IMR-90 (cell line): ENCODE results near the gene SIRT7. TPM values are rescaled to one million over a fixed set of nuclear protein-coding genes. Genes with fewer than 3 reads are reported as not detected.

Source experiments
- ATAC-seq: fragments of 200-7000 bp; cut with Tn5 transposase; 2 replicates; pipeline ENCODE4 v1.9.1; 2020; ENCODE audit warnings: low read depth, mild to moderate bottlenecking, moderate library complexity
- BruUV-seq: library from RNA; stranded (reverse); fragments of 400-500 nt; replicated peaks from 2 replicates; lab custom pipeline; 2021; lab: Mats Ljungman, UMichigan
- CTCF ChIA-PET: fragments of 300-600 bp; formaldehyde crosslinking; extraction: SDS; loops from one replicate; lab custom pipeline; 2021; ENCODE audit warnings: antibody characterized with exemption; lab: Yijun Ruan, JAX
- POLR2A ChIA-PET: fragments of 300-600 bp; sonication (Branson Sonifier 250); formaldehyde crosslinking; loops from one replicate; lab custom pipeline; 2022; ENCODE audit warnings: antibody characterized with exemption; ENCODE audit not compliant: unreplicated experiment; lab: Charles Lee
- DNase-seq: peaks from one replicate; pipeline ENCODE4 v3.0.0; 2013
- H2AFZ ChIP-seq: replicated peaks from 2 replicates; pipeline ENCODE3; 2013; ENCODE audit warnings: low read length, mild to moderate bottlenecking; ENCODE audit not compliant: poor library complexity
- H2AK5ac ChIP-seq: 2 replicates; pipeline ENCODE4 v1.6.1; 2013; ENCODE audit warnings: low read depth, low read length, inconsistent platforms
- H2AK9ac ChIP-seq: replicated peaks from 2 replicates; pipeline ENCODE3; 2013; ENCODE audit warnings: mild to moderate bottlenecking, low read depth, low read length, moderate library complexity; ENCODE audit not compliant: poor library complexity
- H2BK120ac ChIP-seq: 2 replicates; pipeline ENCODE4 v1.6.1; 2013; ENCODE audit warnings: low read depth, low read length, inconsistent platforms
- H2BK15ac ChIP-seq: 3 replicates; pipeline ENCODE4 v1.6.1; 2013; ENCODE audit warnings: low read depth, low read length, inconsistent platforms
- H2BK20ac ChIP-seq: 2 replicates; pipeline ENCODE4 v1.6.1; 2013; ENCODE audit warnings: low read depth, mild to moderate bottlenecking, inconsistent platforms, low read length, moderate library complexity
- H2BK5ac ChIP-seq: 2 replicates; pipeline ENCODE4 v1.6.1; 2013; ENCODE audit warnings: mild to moderate bottlenecking, low read depth, low read length, inconsistent platforms; ENCODE audit not compliant: poor library complexity, severe bottlenecking
- H3K14ac ChIP-seq: replicated peaks from 2 replicates; pipeline ENCODE4 v1.6.1; 2013; ENCODE audit warnings: low read depth, low read length, inconsistent platforms
- H3K18ac ChIP-seq: 2 replicates; pipeline ENCODE4 v1.6.1; 2013; ENCODE audit warnings: low read depth, low read length, control low read depth
- H3K23ac ChIP-seq: 2 replicates; pipeline ENCODE4 v1.6.1; 2013; ENCODE audit warnings: low read depth, low read length, inconsistent platforms
- H3K27ac ChIP-seq: 2 replicates; pipeline ENCODE4 v1.5.1; 2013; ENCODE audit warnings: mild to moderate bottlenecking, control low read depth, low read length; ENCODE audit not compliant: insufficient read depth
- H3K27me3 ChIP-seq: 2 replicates; pipeline ENCODE4 v1.6.1; 2013; ENCODE audit warnings: low read length; ENCODE audit not compliant: control insufficient read depth, insufficient read depth
- H3K36me3 ChIP-seq: 2 replicates; pipeline ENCODE4 v1.6.1; 2013; ENCODE audit warnings: low read length, mixed read lengths; ENCODE audit not compliant: control insufficient read depth, insufficient read depth
- H3K4ac ChIP-seq: 2 replicates; pipeline ENCODE4 v1.6.1; 2013; ENCODE audit warnings: low read depth, low read length, inconsistent platforms
- H3K4me1 ChIP-seq: 2 replicates; pipeline ENCODE4 v1.6.1; 2013; ENCODE audit warnings: low read length, mixed read lengths; ENCODE audit not compliant: control insufficient read depth, insufficient read depth
- H3K4me2 ChIP-seq: 2 replicates; pipeline ENCODE4 v1.6.1; 2013; ENCODE audit warnings: low read depth, mild to moderate bottlenecking, control low read depth, low read length, moderate library complexity
- H3K4me3 ChIP-seq: 2 replicates; pipeline ENCODE4 v1.5.1; 2013; ENCODE audit warnings: low read depth, mild to moderate bottlenecking, control low read depth, low read length, moderate library complexity; ENCODE audit not compliant: insufficient read depth
- H3K56ac ChIP-seq: 2 replicates; pipeline ENCODE4 v1.6.1; 2013; ENCODE audit warnings: low read length, inconsistent platforms; ENCODE audit not compliant: insufficient read depth; ENCODE audit errors: extremely low read depth
- H3K79me1 ChIP-seq, 2 experiments: 2 replicates each; pipeline ENCODE4 v1.6.1; 2013; ENCODE audit warnings: low read length in 2 of 2, inconsistent platforms in 1 of 2, low read depth in 1 of 2
- H3K9ac ChIP-seq: 2 replicates; pipeline ENCODE4 v1.6.1; 2013; ENCODE audit warnings: low read depth, low read length, control low read depth
- H3K9me1 ChIP-seq: 2 replicates; pipeline ENCODE4 v1.6.1; 2013; ENCODE audit warnings: low read length, inconsistent platforms; ENCODE audit not compliant: insufficient read depth
- H3K9me3 ChIP-seq: 2 replicates; pipeline ENCODE4 v1.6.1; 2013; ENCODE audit warnings: low read length; ENCODE audit not compliant: control insufficient read depth, insufficient read depth
- H4K20me1 ChIP-seq: 2 replicates; pipeline ENCODE4 v1.6.1; 2013; ENCODE audit warnings: low read length, inconsistent platforms; ENCODE audit not compliant: insufficient read depth
- H4K5ac ChIP-seq: 2 replicates; pipeline ENCODE4 v1.6.1; 2013; ENCODE audit warnings: mild to moderate bottlenecking, low read depth, low read length, control low read depth
- H4K8ac ChIP-seq, 2 experiments: 2 replicates each; pipeline ENCODE4 v1.6.1; 2013; ENCODE audit warnings: low read depth in 2 of 2, low read length in 2 of 2, control low read depth in 1 of 2, inconsistent platforms in 1 of 2
- H4K91ac ChIP-seq: 2 replicates; pipeline ENCODE4 v1.6.1; 2013; ENCODE audit warnings: low read depth, low read length, inconsistent platforms; ENCODE audit not compliant: insufficient read depth
- CEBPB ChIP-seq: IDR thresholded peaks from 2 replicates; pipeline ENCODE4 v1.6.1; 2012; ENCODE audit warnings: low read depth, low read length, improper control_type of control experiment
- POLR2A ChIP-seq: IDR thresholded peaks from 2 replicates; pipeline ENCODE4 v1.6.1; 2012; ENCODE audit warnings: mild to moderate bottlenecking, low read depth, low read length
- WGBS, 2 experiments: methylation state at CpG; one replicate each; pipeline versions ENCODE4 v1.1.5 to v1.1.7; 2013; ENCODE audit warnings: missing lambda C conversion rate in 2 of 2; ENCODE audit not compliant: insufficient read length in 1 of 2; ENCODE audit errors: extremely low coverage in 2 of 2; 5-methylcytosine and 5-hydroxymethylcytosine counted together
- dilution Hi-C: fragments of 300-500 bp; cut with HindIII; formaldehyde crosslinking; loops from one replicate; pipeline ENCODE4 v1.14.3; 2018; ENCODE audit warnings: low sequenced_read_pairs; ENCODE audit not compliant: unreplicated experiment
- in situ Hi-C: fragments of 300-500 bp; cut with MboI; formaldehyde crosslinking; loops from 3 replicates; pipeline ENCODE4 v1.14.3; 2019; ENCODE audit warnings: low sequenced_read_pairs, inconsistent platforms, mixed read lengths
- intact Hi-C: fragments of 100-400 bp; cut with micrococcal nuclease; formaldehyde crosslinking; loops from 2 replicates; pipeline ENCODE4 v1.10.0; 2022
- polyA plus RNA-seq, 3 experiments: library from polyadenylated mRNA; depleted of rRNA; stranded (reverse); fragments of >200 nt; gene quantifications; 2 replicates each; pipeline ENCODE4 v1.2.3, GENCODE V29; 2012; ENCODE audit warnings: low replicate concordance in 1 of 3
- total RNA-seq: library from RNA; depleted of rRNA; stranded (reverse); fragments of >200 nt; gene quantifications from 2 replicates; pipeline ENCODE4 v1.2.3, GENCODE V29; 2012

Gene SIRT7
- total and polyA plus RNA-seq, 2 of the 4 experiments (the other 2 are of a cell fraction), result 14.5 to 19.8 TPM

DNA sequence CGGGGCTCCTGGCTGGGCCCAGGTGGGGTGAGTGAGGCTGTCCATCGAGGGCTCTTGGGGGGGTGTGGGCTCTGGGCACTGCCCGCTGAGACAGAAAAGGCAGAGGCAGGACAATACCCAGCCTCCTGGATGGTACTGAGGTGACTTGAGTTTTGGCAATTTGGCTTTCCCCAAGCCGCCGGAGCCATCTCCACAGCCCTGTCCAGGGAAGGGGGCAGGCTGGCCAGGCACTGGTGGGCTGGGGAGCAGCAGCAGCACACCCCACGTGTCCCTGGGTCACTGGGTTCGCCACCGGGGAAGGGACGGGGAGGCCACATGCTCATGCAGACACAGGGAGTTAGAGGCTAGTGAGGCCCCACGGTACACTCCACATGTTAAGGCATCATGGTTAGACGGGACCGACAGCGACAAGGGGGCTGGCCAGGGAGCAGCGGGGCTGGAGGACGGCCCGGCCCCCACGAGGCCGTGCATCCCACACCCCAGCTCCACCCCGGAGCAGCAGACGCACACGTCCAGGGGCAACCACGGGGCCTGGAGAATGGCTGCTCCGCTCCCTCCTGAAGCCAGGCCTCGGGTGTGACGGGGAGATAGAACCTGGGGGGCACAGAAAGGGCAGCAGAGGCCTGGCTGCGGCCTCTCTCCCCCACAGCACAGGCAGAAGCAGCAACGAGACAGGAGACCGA is 49.8 kb downstream of the SIRT7 start:
- in situ Hi-C loops (no loop called here), dilution Hi-C loops (no loop called here), intact Hi-C loops (no loop called here)
- H2BK120ac ChIP-seq, result peak overlapping the region; percentile 42; the same call in 1 of the 2 replicates
- no peak overlapping the region for H3K4me3 ChIP-seq
- ChIA-PET POLR2A (no interaction called here), CTCF (no interaction called here)
- peak overlapping the region; percentile 98 for H2AK5ac ChIP-seq
- H3K4me2 ChIP-seq, result no peak overlapping the region
- peak overlapping the region; percentile 76 for H4K91ac ChIP-seq
- H4K5ac ChIP-seq, result peak overlapping the region; percentile 49
- peaks cover 55% of the 10 kb centered on the region for H4K20me1 ChIP-seq
- TF ChIP-seq POLR2A (peak; percentile 40), CEBPB (no peak)
- no peaks in the 10 kb centered on the region for H3K9me3 ChIP-seq
- H4K8ac ChIP-seq, result peak overlapping the region; percentile 39 to 71
- H3K9me1 ChIP-seq, result peaks cover 15% of the 10 kb centered on the region; the same call in 1 of the 2 replicates
- no peaks in the 10 kb centered on the region for H3K27me3 ChIP-seq
- peak overlapping the region; percentile 78 for H3K23ac ChIP-seq
- peaks cover 13 to 82% of the 10 kb centered on the region in 2 experiments; a peak in 3 of 4 replicates for H3K79me1 ChIP-seq
- H2BK15ac ChIP-seq, result no peak overlapping the region; the same call in 2 of the 3 replicates
- H3K14ac ChIP-seq, result 0 out of 2 replicates have a peak overlapping the region, but pooled peaks have one; percentile 68
- ATAC-seq (no peak), DNase-seq (no peak)
- no TSS peak for BruUV-seq
- H3K36me3 ChIP-seq, result peaks cover 44% of the 10 kb centered on the region
- H3K4me1 ChIP-seq, result peaks cover 36% of the 10 kb centered on the region
- peak overlapping the region; percentile 67 for H2AFZ ChIP-seq
- no peak overlapping the region for H3K56ac ChIP-seq
- H2BK20ac ChIP-seq, result no peak overlapping the region
- H2BK5ac ChIP-seq, result peak overlapping the region; percentile 95
- H3K18ac ChIP-seq, result no peak overlapping the region
- 100% methylated on average over 1 of the region's 28 CpGs; no CpG with 5 or more reads in 1 of the 2 experiments for WGBS, 2 experiments
- H3K9ac ChIP-seq, result peak overlapping the region; percentile 40
- peak overlapping the region; percentile 98 for H2AK9ac ChIP-seq
- H3K4ac ChIP-seq, result peak overlapping the region; percentile 95
- peak overlapping the region; percentile 81 for H3K27ac ChIP-seq
